Measurements from ENCODE around the gene NBEAL2. TPM values are rescaled to one million over a fixed set of nuclear protein-coding genes. Genes with fewer than 3 reads are reported as not detected.

The NBEAL2 gene
- total and polyA plus RNA-seq, 2 of the 8 experiments (the other 6 are each of a cell fraction or from before 2014, with no cell fraction given) = 27.3 to 46.9 TPM

- no peak for TF ChIP-seq RXRA (IDR thresholded peaks at IDR 0.05; ENCODE audit: insufficient read depth, low read depth, low read length)
Observed at GRCh38 chr3:47047673-47048072, 68.2 kb downstream of the NBEAL2 start (continued).

- Histone ChIP-seq H3K23ac (ENCODE audit: insufficient read length) (no peak overlapping the region), H4K20me1 (replicated peaks in 1 of 2; ENCODE audit: control insufficient read depth in 1 of 2, insufficient read depth in 2 of 2, low read length in 2 of 2) (peaks cover 0 to 1% of the 10 kb centered on the region in 2 experiments), H3K18ac (ENCODE audit: extremely low read depth, low read length) (no peak overlapping the region), H4K91ac (replicated peaks; ENCODE audit: insufficient read length, low read length) (no peak overlapping the region), H2BK20ac (ENCODE audit: low read length) (no peak overlapping the region), H4K8ac (ENCODE audit: extremely low read depth, insufficient read depth, low read length) (no peak overlapping the region), H3K27me3 (replicated peaks in 1 of 4; ENCODE audit: control insufficient read depth in 3 of 4, extremely low read depth in 1 of 4, insufficient read depth in 3 of 4, low read length in 3 of 4) (no peaks in the 10 kb centered on the region), H2BK5ac (ENCODE audit: low read depth, low read length) (no peak overlapping the region), H2BK15ac (ENCODE audit: low read length) (no peak overlapping the region), H3K9me3 (ENCODE audit: insufficient read depth in 2 of 2, low read depth in 1 of 2, low read length in 1 of 2) (no peaks in the 10 kb centered on the region), H2BK12ac (ENCODE audit: low read depth, low read length) (no peak overlapping the region), H3K79me2 (ENCODE audit: control insufficient read depth in 1 of 2, insufficient read depth in 2 of 2, low read length in 2 of 2) (peaks cover 0 to 9% of the 10 kb centered on the region in 2 experiments; a peak in 1 of 4 replicates), H3K23me2 (ENCODE audit: low read depth, low read length) (no peaks in the 10 kb centered on the region), H3K79me1 (ENCODE audit: low read depth, low read length) (peaks cover 3% of the 10 kb centered on the region), H3K4me3 (ENCODE audit: extremely low read depth in 1 of 4, insufficient read depth in 2 of 4, low read depth in 3 of 4, low read length in 4 of 4) (no peak overlapping the region), H3K14ac (ENCODE audit: insufficient read length) (no peak overlapping the region), H2AK5ac (ENCODE audit: low read depth, low read length) (no peak overlapping the region), H3K27ac (ENCODE audit: low read depth, low read length) (no peak overlapping the region), H3K56ac (replicated peaks; ENCODE audit: insufficient read length, low read depth, low read length) (no peak overlapping the region), H2AFZ (ENCODE audit: low read length) (no peak overlapping the region), H4K5ac (ENCODE audit: insufficient read length, low read depth, low read length) (no peak overlapping the region), H3K4me2 (ENCODE audit: insufficient read depth in 1 of 2, low read depth in 2 of 2, low read length in 2 of 2) (no peak overlapping the region), H3K4ac (replicated peaks; ENCODE audit: insufficient read length, low read depth, low read length) (no peak overlapping the region), H2BK120ac (replicated peaks; ENCODE audit: low read depth, low read length) (no peak overlapping the region), H3K4me1 (replicated peaks in 1 of 4; ENCODE audit: control insufficient read depth in 3 of 4, insufficient read depth in 4 of 4, low read length in 3 of 4) (no peaks in the 10 kb centered on the region), H3K36me3 (ENCODE audit: control insufficient read depth in 2 of 4, insufficient read depth in 4 of 4, low read length in 3 of 4) (peaks cover 3 to 20% (median 6%) of the 10 kb centered on the region in 4 experiments; a peak in 5 of 8 replicates), H3K9ac (replicated peaks in 1 of 4; ENCODE audit: extremely low read depth in 1 of 4, low read depth in 3 of 4, low read length in 3 of 4) (no peak overlapping the region)
- ChIA-PET CTCF (ENCODE audit: partially characterized antibody) (no interaction called here), POLR2A (ENCODE audit: partially characterized antibody) (no interaction called here)
- DNase-seq (ENCODE audit: low read depth in 1 of 2, low spot score in 2 of 2) = no peak
- no peak for FAIRE-seq
- TF ChIP-seq CBX8 (IDR thresholded peaks at IDR 0.05; ENCODE audit: borderline replicate concordance, low read depth, low read length) (no peak), CTBP2 (IDR thresholded peaks at IDR 0.05; ENCODE audit: borderline replicate concordance, insufficient read depth, insufficient read length, low read length) (no peak), SIRT6 (IDR thresholded peaks at IDR 0.05; ENCODE audit: low read length) (no peak), BCL11A (IDR thresholded peaks at IDR 0.05; ENCODE audit: low read depth in 2 of 2, low read length in 2 of 2) (no peak), JUND (IDR thresholded peaks at IDR 0.05; ENCODE audit: low read length) (no peak), SUZ12 (IDR thresholded peaks at IDR 0.05; ENCODE audit: low read length) (no peak), NANOG (IDR thresholded peaks at IDR 0.05; ENCODE audit: insufficient read depth, low read depth, low read length, poor library complexity, severe bottlenecking) (no peak)
- TF ChIP-seq, protein P1, sequence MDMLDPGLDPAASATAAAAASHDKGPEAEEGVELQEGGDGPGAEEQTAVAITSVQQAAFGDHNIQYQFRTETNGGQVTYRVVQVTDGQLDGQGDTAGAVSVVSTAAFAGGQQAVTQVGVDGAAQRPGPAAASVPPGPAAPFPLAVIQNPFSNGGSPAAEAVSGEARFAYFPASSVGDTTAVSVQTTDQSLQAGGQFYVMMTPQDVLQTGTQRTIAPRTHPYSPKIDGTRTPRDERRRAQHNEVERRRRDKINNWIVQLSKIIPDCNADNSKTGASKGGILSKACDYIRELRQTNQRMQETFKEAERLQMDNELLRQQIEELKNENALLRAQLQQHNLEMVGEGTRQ (IDR thresholded peaks at IDR 0.05; ENCODE audit: low read length) = no peak
- TF ChIP-seq, protein P2, sequence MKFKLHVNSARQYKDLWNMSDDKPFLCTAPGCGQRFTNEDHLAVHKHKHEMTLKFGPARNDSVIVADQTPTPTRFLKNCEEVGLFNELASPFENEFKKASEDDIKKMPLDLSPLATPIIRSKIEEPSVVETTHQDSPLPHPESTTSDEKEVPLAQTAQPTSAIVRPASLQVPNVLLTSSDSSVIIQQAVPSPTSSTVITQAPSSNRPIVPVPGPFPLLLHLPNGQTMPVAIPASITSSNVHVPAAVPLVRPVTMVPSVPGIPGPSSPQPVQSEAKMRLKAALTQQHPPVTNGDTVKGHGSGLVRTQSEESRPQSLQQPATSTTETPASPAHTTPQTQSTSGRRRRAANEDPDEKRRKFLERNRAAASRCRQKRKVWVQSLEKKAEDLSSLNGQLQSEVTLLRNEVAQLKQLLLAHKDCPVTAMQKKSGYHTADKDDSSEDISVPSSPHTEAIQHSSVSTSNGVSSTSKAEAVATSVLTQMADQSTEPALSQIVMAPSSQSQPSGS (IDR thresholded peaks at IDR 0.05; ENCODE audit: low read length) = no peak
Observed at GRCh38 chr3:47054412-47054811, 74.9 kb downstream of the NBEAL2 start.
